NCI-H345 treated with DMSO at 0.1 percent for 48 hours (cell line): ENCODE results near the gene DEF6.

ENCODE experiments used
- DNase-seq: peaks from one replicate; lab custom pipeline; 2025; ENCODE audit not compliant: unreplicated experiment; lab: John Stamatoyannopoulos, UW

Gene DEF6

GRCh38 chr6:35370124-35370741 lies 72.6 kb downstream of the DEF6 start:
- DNase-seq, result no peak

GRCh38 chr6:35370785-35371493 lies 73.3 kb downstream of the DEF6 start:
- DNase-seq, result no peak
